CD4-positive, alpha-beta T cell (primary cell): Measurements from ENCODE around the gene COQ7. TPM values are rescaled to one million over a fixed set of nuclear protein-coding genes. Genes with fewer than 3 reads are reported as not detected.

Source experiments
- ATAC-seq: fragments of 200-7000 bp; cut with Tn5 transposase; one replicate; pipeline ENCODE4 v1.10.0; 2022; ENCODE audit warnings: mild to moderate bottlenecking; ENCODE audit not compliant: poor library complexity
- CTCF ChIA-PET: fragments of 350-600 bp; sonication (Branson Sonifier 250); formaldehyde crosslinking; loops from one replicate; lab custom pipeline; 2021; ENCODE audit warnings: antibody characterized with exemption, inconsistent platforms; lab: Charles Lee
- POLR2A ChIA-PET: fragments of 350-600 bp; sonication (Branson Sonifier 250); formaldehyde crosslinking; loops from one replicate; lab custom pipeline; 2021; ENCODE audit warnings: antibody characterized with exemption, inconsistent platforms; lab: Charles Lee
- DNase-seq, 14 experiments: peaks; one replicate each; pipeline ENCODE4 v3.0.0-alpha.2; 2013 to 2020; ENCODE audit warnings: mixed read lengths in 2 of 14
- H3K27ac ChIP-seq, 2 donors: one replicate each; pipeline versions ENCODE4 v1.5.1 to v1.7.0; 2013; ENCODE audit warnings: low read length in 2 of 2, low read depth in 1 of 2, mild to moderate bottlenecking in 1 of 2
- H3K27me3 ChIP-seq, 2 experiments: 1 replicate in 1 of 2; 2 replicates in 1 of 2; pipeline versions ENCODE4 v1.6.1 to v1.7.0; 2013; ENCODE audit warnings: low read length in 2 of 2, control low read depth in 1 of 2, mild to moderate bottlenecking in 1 of 2, moderate library complexity in 1 of 2; ENCODE audit not compliant: insufficient read depth in 2 of 2, control insufficient read depth in 1 of 2
- H3K36me3 ChIP-seq: one replicate; pipeline ENCODE4 v1.6.1; 2013; ENCODE audit warnings: low read length, control low read depth; ENCODE audit not compliant: insufficient read depth
- H3K4me1 ChIP-seq: one replicate; pipeline ENCODE4 v1.6.1; 2013; ENCODE audit warnings: low read length, control low read depth; ENCODE audit not compliant: insufficient read depth
- H3K4me3 ChIP-seq: one replicate; pipeline ENCODE4 v1.5.1; 2013; ENCODE audit warnings: mild to moderate bottlenecking, low read length, moderate library complexity
- H3K9me3 ChIP-seq, 2 experiments: 1 replicate in 1 of 2; 2 replicates in 1 of 2; pipeline versions ENCODE4 v1.6.1 to v1.7.0; 2013; ENCODE audit warnings: low read length in 2 of 2, mild to moderate bottlenecking in 2 of 2, control low read depth in 1 of 2, moderate library complexity in 1 of 2; ENCODE audit not compliant: control insufficient read depth in 1 of 2, insufficient read depth in 1 of 2
- H3K27ac Mint-ChIP-seq: one replicate; pipeline ENCODE4 v1.8.0; 2020; ENCODE audit warnings: mixed read lengths
- H3K27me3 Mint-ChIP-seq: one replicate; pipeline ENCODE4 v1.8.0; 2021; ENCODE audit warnings: mixed read lengths
- H3K36me3 Mint-ChIP-seq: one replicate; pipeline ENCODE4 v1.8.0; 2021; ENCODE audit warnings: low read depth, mixed read lengths
- H3K4me1 Mint-ChIP-seq: one replicate; pipeline ENCODE4 v1.8.0; 2021; ENCODE audit warnings: low read depth, mixed read lengths
- H3K4me3 Mint-ChIP-seq: one replicate; pipeline ENCODE4 v1.8.0; 2020; ENCODE audit warnings: mild to moderate bottlenecking, mixed read lengths
- H3K9me3 Mint-ChIP-seq: one replicate; pipeline ENCODE4 v1.8.0; 2020; ENCODE audit warnings: mixed read lengths
- CTCF ChIP-seq: fragments of 200-600 bp; IDR thresholded peaks from one replicate; pipeline ENCODE4 v1.8.0; 2022; ENCODE audit warnings: antibody characterized with exemption, mild to moderate bottlenecking
- intact Hi-C, 2 experiments: fragments of 100-400 bp; cut with DNase I in 1 of 2; cut with micrococcal nuclease in 1 of 2; formaldehyde crosslinking; loops; one replicate each; pipeline versions ENCODE4 v1.15.1 to v1.9.0; 2023 to 2025; cut with DNase I, micrococcal nuclease
- total RNA-seq, 174 experiments: library from RNA in 2 of 174; stranded (reverse) in 2 of 174; gene quantifications; one replicate each; pipeline ENCODE4 v1.2.3 and lab custom pipeline; 2021 to 2026

COQ7 gene
- total RNA-seq, 2 experiments from 2014 or later, result 7.9 to 9.1 TPM

GRCh38 chr16:19077879-19078278 lies 10.5 kb downstream of the COQ7 start:
- Mint-ChIP-seq H3K9me3 (no peaks in the 10 kb centered on the region), H3K4me3 (no peak overlapping the region), H3K4me1 (no peaks in the 10 kb centered on the region), H3K36me3 (peaks cover 72% of the 10 kb centered on the region), H3K27me3 (no peaks in the 10 kb centered on the region), H3K27ac (no peak overlapping the region)
- no peaks in the 10 kb centered on the region for H3K4me1 ChIP-seq
- no peaks in the 10 kb centered on the region for H3K27me3 ChIP-seq
- peaks cover 29% of the 10 kb centered on the region for H3K36me3 ChIP-seq
- POLR2A ChIA-PET, result no interaction called here
- no peak overlapping the region for H3K27ac ChIP-seq
- DNase-seq (no peak), ATAC-seq (no peak)
- no peaks in the 10 kb centered on the region for H3K9me3 ChIP-seq
- intact Hi-C loops, result loop anchor here in 1 of 2 experiments (10.0 kb wide), 1 partner anchor 113 kb away; no protein-coding TSS in a partner anchor
- CTCF ChIA-PET, result no interaction called here
- H3K4me3 ChIP-seq, result no peak overlapping the region
- no peak for TF ChIP-seq CTCF

- H3K27ac ChIP-seq, result no peak overlapping the region
- peaks cover 31% of the 10 kb centered on the region for H3K36me3 Mint-ChIP-seq
- POLR2A ChIA-PET, result no interaction called here
- no peak overlapping the region for H3K4me3 Mint-ChIP-seq
- H3K36me3 ChIP-seq, result peaks cover 9% of the 10 kb centered on the region
- no peak for ATAC-seq
- H3K27me3 ChIP-seq, result peaks cover 0 to 10% of the 10 kb centered on the region in 2 experiments
- peaks cover 10% of the 10 kb centered on the region for H3K4me1 ChIP-seq
- no peak overlapping the region for H3K27ac Mint-ChIP-seq
- CTCF ChIA-PET, result interaction anchor here (3.7 kb wide), 1 partner anchor 419 kb away, joined by 28 read pairs; no protein-coding TSS in a partner anchor
- no peak for TF ChIP-seq CTCF
- no peaks in the 10 kb centered on the region for H3K9me3 ChIP-seq
- peaks cover 7% of the 10 kb centered on the region for H3K27me3 Mint-ChIP-seq
- no peak overlapping the region for H3K4me3 ChIP-seq
- DNase-seq, result no peak
- H3K9me3 Mint-ChIP-seq, result no peaks in the 10 kb centered on the region
- peaks cover 6% of the 10 kb centered on the region for H3K4me1 Mint-ChIP-seq
- intact Hi-C loops, result loop anchor here in 1 of 2 experiments (10.0 kb wide), 1 partner anchor 1301 kb away; no protein-coding TSS in a partner anchor
Observed at GRCh38 chr16:19083670-19084069, 16.3 kb downstream of the COQ7 start.

GRCh38 chr16:19084139-19084538 lies 16.7 kb downstream of the COQ7 start:
- Mint-ChIP-seq H3K9me3 (no peaks in the 10 kb centered on the region), H3K36me3 (peaks cover 27% of the 10 kb centered on the region), H3K4me1 (peaks cover 6% of the 10 kb centered on the region), H3K4me3 (no peak overlapping the region), H3K27me3 (peaks cover 7% of the 10 kb centered on the region), H3K27ac (no peak overlapping the region)
- ChIA-PET POLR2A (no interaction called here), CTCF (interaction anchor here (3.7 kb wide), 1 partner anchor 419 kb away, joined by 28 read pairs; no protein-coding TSS in a partner anchor)
- no peak for DNase-seq
- intact Hi-C loops, result loop anchor here in 1 of 2 experiments (10.0 kb wide), 1 partner anchor 1301 kb away; no protein-coding TSS in a partner anchor
- no peak for ATAC-seq
- peaks cover 4% of the 10 kb centered on the region for H3K36me3 ChIP-seq
- peaks cover 10% of the 10 kb centered on the region for H3K4me1 ChIP-seq
- no peak for TF ChIP-seq CTCF
- peaks cover 0 to 10% of the 10 kb centered on the region in 2 experiments for H3K27me3 ChIP-seq
- H3K9me3 ChIP-seq, result no peaks in the 10 kb centered on the region
- no peak overlapping the region for H3K27ac ChIP-seq
- no peak overlapping the region for H3K4me3 ChIP-seq
